ENCODE data around the gene DLGAP4.

DLGAP4 gene

DNA sequence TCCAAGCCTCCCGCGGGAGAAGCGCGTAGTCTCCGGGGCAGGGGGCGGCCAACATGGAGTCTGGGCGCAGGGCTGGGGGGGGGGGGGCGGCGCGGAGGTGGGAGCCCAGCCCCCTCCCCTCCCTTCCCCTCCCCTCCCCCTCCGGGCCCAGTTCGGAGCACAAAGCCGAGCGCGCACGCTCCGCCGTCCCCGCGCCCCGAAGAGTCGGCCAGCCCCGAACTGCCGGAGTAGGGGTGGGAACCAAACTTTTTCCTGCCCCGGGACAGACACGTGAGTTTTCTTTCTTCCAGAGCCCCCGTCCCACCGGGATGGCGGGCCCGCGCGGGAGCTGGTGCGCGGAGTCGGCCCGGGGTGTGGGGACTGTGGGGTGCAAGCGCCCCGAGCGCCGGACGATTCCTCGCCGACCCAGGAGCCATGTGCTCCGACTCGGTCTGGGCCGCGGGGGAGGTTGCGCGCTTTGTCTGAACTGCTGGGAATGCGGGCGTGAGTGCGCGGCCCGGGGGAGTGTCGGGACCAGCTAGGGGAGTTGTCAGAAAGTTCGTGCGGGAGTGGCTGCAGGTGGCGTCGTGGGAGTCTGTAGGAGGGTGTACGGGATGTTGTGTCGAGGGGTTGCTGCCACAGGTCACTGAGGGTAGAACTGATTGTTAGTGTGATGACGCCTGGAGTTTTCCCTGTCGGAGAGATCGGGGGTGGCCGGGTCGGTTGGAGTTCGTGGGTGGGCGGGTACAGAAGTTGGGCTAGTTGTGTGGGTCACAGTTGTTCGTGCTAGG is 268.4 kb downstream of the DLGAP4 start:
- DNase-seq = peak in 3 of 58 donors; percentile 7 to 40 (median 13)

DNA sequence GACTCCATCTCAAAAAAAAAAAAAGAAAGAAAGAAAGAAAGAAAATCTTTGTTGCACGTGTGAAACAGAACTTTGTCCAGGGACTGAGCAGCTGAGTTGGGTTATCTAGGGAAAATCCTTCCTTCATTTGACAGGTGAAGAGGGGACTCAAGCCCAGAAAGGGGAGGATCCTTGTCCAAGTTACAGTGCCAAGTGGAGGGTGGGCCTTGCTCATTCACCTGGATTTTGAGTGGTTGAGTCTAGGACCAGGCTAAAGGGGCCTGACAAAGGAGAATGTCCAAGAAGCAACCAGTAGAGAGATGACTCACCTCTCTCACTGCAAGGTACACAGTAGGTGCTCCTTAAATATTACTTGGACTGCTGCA is 269.9 kb downstream of the DLGAP4 start:
- DNase-seq = no peak

All from anterior cingulate cortex (tissue), 58 donors.